ENCODE data around the gene CRHR1. TPM values are rescaled to one million over a fixed set of nuclear protein-coding genes. Genes with fewer than 3 reads are reported as not detected.

CRHR1 gene
- total RNA-seq, 3 donors from 2014 or later (not counting 1 experiment from before 2014, with no cell fraction given), result not detected

- peak in 2 of 3 donors; percentile 52 to 63 for ATAC-seq
- intact Hi-C loops (cut with micrococcal nuclease), result no loop called here
Observed at GRCh38 chr17:45852535-45853297, 68.6 kb downstream of the CRHR1 start.

DNA sequence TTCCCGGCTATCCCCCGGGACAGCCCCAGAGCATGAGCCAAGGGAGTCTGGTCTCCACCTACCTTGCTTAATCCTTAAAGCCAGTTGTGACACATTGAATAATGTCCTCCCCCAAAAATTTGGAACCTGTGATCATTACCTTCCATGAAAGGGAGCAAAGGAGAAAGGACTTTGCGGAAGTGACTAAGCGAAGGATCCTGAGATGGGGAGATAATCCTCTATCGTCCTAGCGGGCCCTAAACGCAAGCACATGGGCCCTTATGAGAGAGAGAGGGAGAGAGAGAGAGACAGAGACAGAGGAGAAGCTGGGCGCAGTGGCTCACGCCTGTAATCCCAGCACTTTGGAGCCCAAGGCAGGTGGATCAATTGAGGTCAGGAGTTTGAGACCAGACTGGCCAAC lies 70.1 kb downstream of the CRHR1 start:
- TF ChIP-seq, protein P1, sequence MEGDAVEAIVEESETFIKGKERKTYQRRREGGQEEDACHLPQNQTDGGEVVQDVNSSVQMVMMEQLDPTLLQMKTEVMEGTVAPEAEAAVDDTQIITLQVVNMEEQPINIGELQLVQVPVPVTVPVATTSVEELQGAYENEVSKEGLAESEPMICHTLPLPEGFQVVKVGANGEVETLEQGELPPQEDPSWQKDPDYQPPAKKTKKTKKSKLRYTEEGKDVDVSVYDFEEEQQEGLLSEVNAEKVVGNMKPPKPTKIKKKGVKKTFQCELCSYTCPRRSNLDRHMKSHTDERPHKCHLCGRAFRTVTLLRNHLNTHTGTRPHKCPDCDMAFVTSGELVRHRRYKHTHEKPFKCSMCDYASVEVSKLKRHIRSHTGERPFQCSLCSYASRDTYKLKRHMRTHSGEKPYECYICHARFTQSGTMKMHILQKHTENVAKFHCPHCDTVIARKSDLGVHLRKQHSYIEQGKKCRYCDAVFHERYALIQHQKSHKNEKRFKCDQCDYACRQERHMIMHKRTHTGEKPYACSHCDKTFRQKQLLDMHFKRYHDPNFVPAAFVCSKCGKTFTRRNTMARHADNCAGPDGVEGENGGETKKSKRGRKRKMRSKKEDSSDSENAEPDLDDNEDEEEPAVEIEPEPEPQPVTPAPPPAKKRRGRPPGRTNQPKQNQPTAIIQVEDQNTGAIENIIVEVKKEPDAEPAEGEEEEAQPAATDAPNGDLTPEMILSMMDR (IDR thresholded peaks at IDR 0.05), result no peak
- Histone ChIP-seq H3K27ac (ENCODE audit: low read length) (no peak overlapping the region), H3K9me3 (ENCODE audit: control insufficient read depth, insufficient read depth, low read length) (no peaks in the 10 kb centered on the region), H3K36me3 (ENCODE audit: control insufficient read depth, insufficient read depth, low read length) (no peaks in the 10 kb centered on the region), H3K4me1 (ENCODE audit: control insufficient read depth, insufficient read depth, low read length) (no peaks in the 10 kb centered on the region), H3K4me3 (ENCODE audit: low read length) (no peak overlapping the region), H3K27me3 (ENCODE audit: control insufficient read depth, insufficient read depth, low read length) (no peaks in the 10 kb centered on the region)
- Mint-ChIP-seq H3K4me1 (peaks cover 0 to 6% of the 10 kb centered on the region in 2 donors), H3K27ac (no peak overlapping the region), H3K36me3 (no peaks in the 10 kb centered on the region), H3K9me3 (no peaks in the 10 kb centered on the region), H3K4me3 (no peak overlapping the region), H3K27me3 (ENCODE audit: low read depth in 2 of 2) (peaks cover 26 to 38% of the 10 kb centered on the region in 2 donors)
- ATAC-seq, result no peak
- intact Hi-C loops (cut with micrococcal nuclease), result no loop called here
- 89% methylated on average over 9 of the region's 9 CpGs for WGBS (ENCODE audit: insufficient coverage)
- DNase-seq, result no peak

More at GRCh38 chr17:45852535-45853297, 68.6 kb downstream of the CRHR1 start:
- WGBS (ENCODE audit: insufficient coverage), result 29% methylated on average over 11 of the region's 12 CpGs
- H3K27me3 Mint-ChIP-seq (ENCODE audit: low read depth in 2 of 2), result peaks cover 21 to 28% of the 10 kb centered on the region in 2 donors
- peak; percentile 42 to 78 for DNase-seq
- Histone ChIP-seq H3K4me3 (ENCODE audit: low read length) (no peak overlapping the region), H3K4me1 (ENCODE audit: control insufficient read depth, insufficient read depth, low read length) (no peaks in the 10 kb centered on the region), H3K36me3 (ENCODE audit: control insufficient read depth, insufficient read depth, low read length) (no peaks in the 10 kb centered on the region), H3K27me3 (ENCODE audit: control insufficient read depth, insufficient read depth, low read length) (no peaks in the 10 kb centered on the region), H3K27ac (ENCODE audit: low read length) (no peak overlapping the region), H3K9me3 (ENCODE audit: control insufficient read depth, insufficient read depth, low read length) (no peaks in the 10 kb centered on the region)
- H3K36me3 Mint-ChIP-seq, result no peaks in the 10 kb centered on the region
- no peaks in the 10 kb centered on the region for H3K9me3 Mint-ChIP-seq
- H3K27ac Mint-ChIP-seq, result no peak overlapping the region
- TF ChIP-seq, protein P1 (IDR thresholded peaks at IDR 0.05), result peak; percentile 90
- H3K4me1 Mint-ChIP-seq, result peaks cover 0 to 6% of the 10 kb centered on the region in 2 donors
- no peak overlapping the region for H3K4me3 Mint-ChIP-seq

DNA sequence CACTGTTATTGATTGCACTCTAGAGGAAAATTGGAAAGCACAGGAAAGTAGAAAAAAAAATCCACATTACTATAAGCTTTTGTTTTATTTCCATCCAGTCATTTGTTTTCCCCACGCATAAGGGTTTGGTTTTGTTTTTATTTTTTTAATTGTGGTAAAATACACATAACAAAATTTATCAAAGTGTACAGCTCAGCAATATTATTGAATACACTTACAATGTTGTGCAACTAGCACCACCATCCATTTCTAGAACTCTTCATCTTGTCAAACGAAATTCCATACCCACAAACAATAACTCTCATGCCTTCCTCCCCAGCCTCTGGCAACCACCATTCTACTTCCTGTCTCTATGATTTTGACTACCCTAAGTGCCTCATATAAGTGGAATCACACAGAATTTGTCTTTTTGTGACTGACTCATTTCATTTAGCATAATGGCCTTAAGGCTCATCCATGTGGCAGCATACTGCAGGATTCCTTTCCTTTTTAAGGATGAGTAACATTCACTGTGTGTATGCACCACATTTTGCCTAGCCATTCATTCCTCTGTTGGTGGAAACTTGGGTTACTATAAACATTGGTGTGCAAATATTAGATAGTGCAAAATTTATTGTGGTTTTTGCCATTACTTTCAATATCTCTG lies 71.7 kb downstream of the CRHR1 start:
- Mint-ChIP-seq H3K4me3 (no peak overlapping the region), H3K27ac (no peak overlapping the region), H3K9me3 (no peaks in the 10 kb centered on the region), H3K36me3 (no peaks in the 10 kb centered on the region), H3K4me1 (peaks cover 0 to 6% of the 10 kb centered on the region in 2 donors), H3K27me3 (ENCODE audit: low read depth in 2 of 2) (peaks cover 26 to 50% of the 10 kb centered on the region in 2 donors)
- no peaks in the 10 kb centered on the region for H3K4me1 ChIP-seq (ENCODE audit: control insufficient read depth, insufficient read depth, low read length)
- no peak for DNase-seq
- intact Hi-C loops (cut with micrococcal nuclease), result no loop called here
- no peaks in the 10 kb centered on the region for H3K36me3 ChIP-seq (ENCODE audit: control insufficient read depth, insufficient read depth, low read length)
- H3K27me3 ChIP-seq (ENCODE audit: control insufficient read depth, insufficient read depth, low read length), result no peaks in the 10 kb centered on the region
- H3K4me3 ChIP-seq (ENCODE audit: low read length), result no peak overlapping the region
- WGBS (ENCODE audit: insufficient coverage), result 22% methylated on average over 1 of the region's 2 CpGs
- no peaks in the 10 kb centered on the region for H3K9me3 ChIP-seq (ENCODE audit: control insufficient read depth, insufficient read depth, low read length)
- TF ChIP-seq, protein P1 (IDR thresholded peaks at IDR 0.05), result no peak
- H3K27ac ChIP-seq (ENCODE audit: low read length), result no peak overlapping the region
- no peak for ATAC-seq
